K562 treated with DMSO at 1 percent for 12 hours (cell line): ENCODE data around the gene DDA1. TPM values are rescaled to one million over a fixed set of nuclear protein-coding genes. Genes with fewer than 3 reads are reported as not detected.

Experiments used
- total RNA-seq: library from RNA; unstranded; fragments of 300-600 nt; gene quantifications from 2 replicates; pipeline ENCODE4 v1.2.3, GENCODE V29; 2022; ENCODE audit not compliant: insufficient read depth

The DDA1 gene
- total RNA-seq = 56.6 and 89.3 TPM in 2 replicates

DNA sequence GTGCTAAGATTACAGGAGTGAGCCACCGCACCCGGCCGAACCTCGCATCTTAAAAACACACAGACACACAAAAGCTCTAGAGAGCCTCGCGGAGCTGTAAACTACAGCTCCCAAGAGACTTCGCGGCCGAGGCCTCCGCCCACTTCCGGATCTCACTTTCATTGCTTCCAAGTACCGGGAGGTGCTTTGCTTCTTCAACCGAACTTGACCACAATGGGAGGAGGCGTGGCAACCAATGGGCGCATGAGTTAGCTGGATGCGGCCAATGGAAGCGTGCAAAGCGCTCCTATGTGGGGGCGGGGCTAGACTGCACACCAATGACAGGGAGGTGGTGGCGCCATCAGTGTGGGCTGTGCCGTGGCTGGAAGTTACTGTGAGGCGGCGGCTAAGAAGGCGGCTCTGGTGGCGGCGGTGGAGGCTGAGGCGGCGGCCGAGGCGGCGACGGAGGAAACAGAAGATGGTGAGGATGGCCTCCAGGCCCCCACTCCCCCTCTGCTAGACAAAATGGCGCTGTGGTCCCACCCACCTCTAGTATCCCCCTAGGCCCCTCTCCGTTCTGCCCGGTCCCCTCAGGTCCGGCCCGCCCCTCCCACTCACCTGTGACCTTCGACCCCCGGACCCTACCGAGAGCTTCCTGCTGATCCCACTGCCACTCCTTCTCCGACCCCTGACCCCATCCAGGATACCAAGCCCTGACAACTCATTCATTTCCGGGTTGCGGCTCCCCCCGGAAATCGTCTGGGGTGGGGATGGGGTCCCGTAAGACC lies at the start of gene DDA1:
DDA1 (plus strand) TSS at position 366 of the 767 bp plus-strand sequence; CDS start at position 458, 92 bp downstream.

DNA sequence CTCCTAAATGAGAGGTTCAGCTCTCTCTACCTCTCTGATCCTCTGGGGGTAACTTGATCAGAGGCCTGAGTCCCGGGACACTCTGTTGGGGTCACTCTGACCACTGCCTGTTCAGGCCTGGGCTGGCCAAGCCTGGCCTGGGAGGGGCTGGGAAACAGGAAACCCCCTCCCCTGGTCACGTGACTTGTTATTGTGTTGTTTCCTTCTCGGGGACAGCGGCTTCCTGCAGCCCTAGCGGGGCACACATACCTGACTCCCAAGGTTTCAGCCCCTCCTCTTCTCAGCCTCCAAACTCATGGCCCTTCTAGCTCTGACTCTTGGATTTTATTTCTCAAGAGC lies 44.8 kb upstream of the DDA1 start, which contains the start of gene USHBP1:
USHBP1 (minus strand) TSS at position 105 of the 339 bp plus-strand sequence. CDS start 446 bp downstream, outside the sequence.

DNA sequence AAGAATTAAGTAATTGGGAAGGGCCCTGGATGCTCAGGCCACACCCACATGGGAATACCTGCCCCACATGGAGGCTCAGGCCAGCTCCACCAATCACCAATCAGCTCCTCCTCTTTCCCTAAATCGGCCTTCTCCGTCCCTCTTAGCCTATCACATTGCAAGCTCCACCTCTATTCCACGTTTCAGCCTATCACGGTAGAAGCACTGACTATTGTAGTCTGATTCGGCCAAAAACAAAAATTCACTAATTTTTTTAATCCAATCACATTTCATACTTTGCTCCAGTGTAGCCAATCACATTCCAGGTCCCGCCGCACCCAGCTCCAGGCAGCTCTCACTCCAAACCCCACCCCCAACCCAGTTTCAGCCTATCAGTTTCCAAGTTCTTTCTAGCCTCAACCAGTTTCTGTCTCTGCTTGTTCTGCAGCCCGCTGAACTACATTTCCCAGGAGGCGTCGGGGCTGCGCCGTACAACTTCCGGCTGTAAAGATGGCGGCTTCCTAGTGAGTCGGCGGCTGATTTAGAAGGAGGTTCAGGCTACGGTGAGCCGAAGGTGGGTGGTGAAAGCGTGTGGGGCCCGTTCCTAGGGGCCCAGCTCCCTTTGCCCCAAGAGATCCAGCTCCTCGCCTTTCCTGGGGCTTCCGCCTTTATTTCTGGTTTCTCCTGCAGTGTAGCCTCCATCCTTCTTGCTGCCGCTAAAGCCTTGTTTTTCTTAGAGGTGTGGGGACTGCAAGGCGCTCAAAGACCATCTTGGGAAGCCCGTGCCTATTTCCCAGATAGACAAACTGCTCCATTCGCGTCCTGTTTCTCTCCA lies 42.2 kb upstream of the DDA1 start, which contains the start of gene BABAM1:
BABAM1 (plus strand) TSS at position 469 of the 814 bp plus-strand sequence. CDS start 1,364 bp downstream, outside the sequence.

DNA sequence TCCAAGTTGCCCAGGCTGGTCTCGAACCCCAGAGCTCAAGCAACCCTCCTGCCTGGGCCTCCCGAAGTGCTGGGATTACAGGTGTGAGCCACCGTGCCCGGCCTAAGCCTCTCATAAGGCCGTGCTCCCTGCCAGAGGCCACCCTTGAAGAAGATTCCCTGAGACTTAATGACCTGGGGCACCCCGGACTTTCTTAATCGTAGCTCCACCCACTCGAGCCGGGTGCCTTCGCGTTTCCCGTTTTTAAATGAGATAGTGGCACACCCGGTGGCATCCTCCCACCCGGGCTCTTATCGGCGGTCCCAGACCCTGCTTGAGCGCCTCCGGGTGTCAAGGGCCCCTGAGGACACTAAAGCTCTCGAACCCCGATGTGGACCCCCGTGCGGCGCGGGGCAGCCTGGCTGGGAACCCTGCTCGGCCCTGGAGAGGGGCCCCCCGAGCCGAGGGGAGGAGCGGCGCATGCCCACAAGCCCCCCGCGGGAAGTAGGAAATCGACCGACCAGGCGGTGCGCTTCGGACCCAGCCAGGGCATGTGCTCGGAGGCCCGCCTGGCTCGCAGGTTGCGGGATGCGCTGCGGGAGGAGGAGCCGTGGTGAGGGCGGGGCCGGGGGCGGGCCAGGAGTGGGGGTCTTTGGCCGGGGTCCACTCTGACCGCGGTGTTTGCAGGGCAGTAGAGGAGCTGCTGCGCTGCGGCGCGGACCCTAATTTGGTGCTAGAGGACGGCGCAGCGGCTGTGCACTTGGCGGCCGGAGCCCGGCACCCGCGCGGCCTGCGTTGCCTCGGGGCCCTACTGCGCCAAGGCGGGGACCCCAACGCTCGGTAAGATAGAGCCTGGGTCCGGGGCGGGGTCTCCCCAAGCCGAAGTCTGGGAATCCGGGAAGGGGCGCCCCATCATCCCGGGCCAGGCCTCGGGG lies 27.7 kb upstream of the DDA1 start, which contains the start of gene ANKLE1:
ANKLE1 (plus strand) TSS at position 511 of the 914 bp plus-strand sequence; CDS start at position 531, 20 bp downstream.

DNA sequence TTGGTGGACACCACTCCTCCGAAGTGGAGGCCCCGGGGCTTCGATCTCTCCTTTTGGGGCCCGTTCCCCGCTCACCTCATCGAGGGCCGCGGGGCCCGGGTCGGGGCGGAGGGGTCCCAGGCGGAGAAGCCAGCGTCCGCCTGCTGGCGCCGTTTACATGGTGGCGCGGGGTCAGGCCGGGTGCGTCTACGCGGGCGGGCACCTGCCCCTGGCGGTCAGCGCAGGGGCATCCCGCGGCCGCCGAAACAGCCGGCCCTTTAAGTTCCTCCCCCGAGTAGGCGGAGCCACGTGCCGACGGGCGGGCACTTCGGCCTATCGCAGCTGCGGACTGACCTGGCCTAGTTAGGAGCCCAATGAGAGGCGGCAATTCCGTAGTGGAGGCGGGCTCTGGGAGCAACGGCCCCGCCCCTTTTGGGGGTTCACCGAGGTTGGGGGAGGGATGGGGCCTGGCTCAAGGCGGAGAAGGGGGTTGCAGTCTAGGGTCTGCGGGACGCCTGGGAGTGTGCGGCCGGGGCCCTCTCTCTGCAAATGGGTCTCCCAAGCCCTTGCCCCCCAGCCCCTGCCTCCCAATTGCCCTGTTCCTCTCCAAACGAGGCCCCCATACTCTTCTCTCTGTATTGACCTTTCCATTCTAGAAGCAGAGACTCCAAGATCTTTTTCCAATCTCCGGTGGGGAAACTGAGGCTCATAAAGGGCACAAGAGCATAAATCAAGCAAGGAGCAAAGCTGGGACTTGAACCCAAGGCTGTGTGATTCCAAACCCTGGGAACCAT lies 6.0 kb upstream of the DDA1 start, which contains the start of gene ABHD8:
ABHD8 (minus strand) TSS at position 259 of the 773 bp plus-strand sequence. CDS start 1,809 bp downstream, outside the sequence.

DNA sequence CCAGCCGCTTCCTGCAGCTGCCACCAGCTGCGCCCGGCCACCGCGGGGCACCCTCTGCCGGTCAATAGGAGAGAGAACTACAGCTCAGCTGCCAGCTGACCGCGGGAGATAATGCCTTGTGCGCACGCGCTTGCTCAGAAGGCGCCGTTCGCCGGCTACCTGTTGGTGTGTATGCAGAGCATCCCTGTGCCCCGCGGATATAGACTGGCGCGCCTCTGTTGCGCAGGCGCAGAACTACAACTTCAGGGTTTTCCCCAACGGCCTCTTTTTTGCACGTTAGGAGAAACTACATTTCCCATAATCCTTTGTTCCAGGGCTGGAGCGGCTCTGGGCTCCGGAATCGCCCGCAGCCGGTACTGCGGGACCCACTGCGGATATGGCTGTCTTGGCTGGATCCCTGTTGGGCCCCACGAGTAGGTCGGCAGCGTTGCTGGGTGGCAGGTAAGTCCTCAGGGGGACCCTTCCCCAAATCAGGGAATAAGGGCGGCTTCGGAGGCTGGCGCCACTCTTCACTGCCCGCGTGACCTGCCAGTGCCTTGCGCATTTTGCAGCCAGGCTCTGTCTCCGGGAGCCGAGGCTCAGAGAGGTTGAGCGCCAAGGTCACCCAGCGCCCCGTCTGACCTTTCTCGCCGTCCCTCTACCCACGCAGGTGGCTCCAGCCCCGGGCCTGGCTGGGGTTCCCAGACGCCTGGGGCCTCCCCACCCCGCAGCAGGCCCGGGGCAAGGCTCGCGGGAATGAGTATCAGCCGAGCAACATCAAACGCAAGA lies 3.7 kb upstream of the DDA1 start, which contains the start of gene MRPL34:
MRPL34 (plus strand) TSS at position 356 of the 768 bp plus-strand sequence; CDS start at position 377, 21 bp downstream.

DNA sequence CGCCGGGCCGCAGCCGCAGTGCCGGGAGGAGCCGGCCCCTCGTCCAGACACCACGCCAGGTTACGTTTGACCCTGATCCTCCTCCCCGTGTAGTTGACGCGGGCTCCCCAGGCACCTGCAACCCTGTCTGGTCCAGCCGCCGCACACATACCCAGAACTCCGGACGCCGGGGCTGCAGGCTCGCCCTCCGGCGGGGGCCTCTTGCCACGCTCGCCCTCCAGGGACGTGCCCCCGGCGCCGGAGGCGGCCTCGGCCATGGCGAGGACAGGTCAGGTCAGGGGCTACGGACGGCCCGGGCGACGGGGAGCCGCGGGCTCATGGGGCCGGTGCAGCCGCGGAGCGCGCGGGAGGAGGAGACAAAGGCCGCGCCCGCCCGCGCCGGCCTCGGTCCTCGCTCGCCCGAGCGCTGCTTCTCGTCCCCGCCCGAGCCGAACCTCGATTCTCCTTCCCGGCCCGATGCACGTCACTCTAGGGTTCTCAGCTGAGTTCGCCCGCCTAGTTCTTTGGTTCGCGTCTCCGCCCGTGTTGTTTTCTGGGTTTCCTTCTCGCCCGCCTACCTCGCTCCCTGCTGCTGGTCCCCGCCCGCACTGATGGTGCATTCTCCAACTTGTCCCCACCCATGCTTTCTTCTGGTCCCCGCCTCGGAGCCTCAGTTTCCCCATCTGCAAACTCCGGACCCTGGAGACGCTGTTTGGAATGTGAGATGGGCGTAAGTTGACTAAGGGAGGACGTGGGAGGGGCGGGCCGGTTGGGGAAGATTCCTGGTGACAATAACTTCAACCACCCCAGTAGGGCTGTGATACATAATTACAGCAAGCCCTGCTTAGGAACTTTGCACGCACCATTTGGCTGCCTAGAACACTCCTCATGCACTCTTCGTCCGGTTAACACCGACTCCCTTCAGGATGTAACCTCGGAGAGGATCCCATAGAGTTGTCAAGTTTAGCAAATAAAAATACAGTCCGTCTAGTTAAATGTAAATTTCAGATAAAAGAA lies 25.3 kb downstream of the DDA1 start, which contains the start of gene ANO8:
ANO8 (minus strand) TSS at position 442 of the 996 bp plus-strand sequence; CDS start at position 257, 185 bp downstream.

DNA sequence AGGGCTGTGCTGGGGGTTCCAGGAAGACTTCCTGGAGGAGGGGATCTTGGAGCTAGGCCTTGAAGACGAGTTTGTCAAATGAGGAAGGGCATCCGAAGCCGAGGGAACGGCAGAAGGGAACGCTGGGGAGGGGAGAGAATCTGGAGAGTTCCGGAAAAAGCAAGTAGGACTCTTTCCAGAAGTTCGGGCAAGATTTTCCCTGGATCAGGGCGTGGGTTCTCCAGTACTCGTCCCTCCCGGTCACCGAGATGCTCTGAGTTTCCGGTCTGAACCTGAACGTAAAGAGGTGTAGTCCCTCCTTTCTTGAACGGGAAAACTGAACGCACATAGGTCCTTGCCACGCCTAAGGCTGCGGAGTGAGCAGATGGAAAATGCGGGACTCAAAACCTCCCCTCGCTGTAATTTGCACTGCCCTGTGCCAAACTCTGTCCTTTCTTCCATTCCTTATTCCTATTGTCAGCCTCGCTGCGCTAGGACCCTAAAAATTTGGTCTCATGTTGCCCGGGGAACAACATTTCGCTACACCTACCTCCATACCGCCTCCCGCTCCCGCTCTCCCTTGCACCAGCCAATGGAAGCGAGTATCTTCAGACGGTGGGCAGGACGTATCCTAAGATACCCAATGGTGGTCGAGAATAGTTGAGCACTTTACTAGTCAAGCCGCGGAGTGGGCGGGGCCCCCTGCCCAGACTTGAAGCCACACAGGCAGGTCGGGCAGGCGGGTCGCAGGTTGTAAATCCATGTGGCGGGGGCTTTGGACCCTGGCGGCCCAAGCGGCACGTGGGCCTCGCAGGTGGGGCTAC lies 27.7 kb downstream of the DDA1 start, which contains the start of gene GTPBP3:
GTPBP3 (plus strand) TSS at position 682 of the 803 bp plus-strand sequence; CDS start at position 741, 59 bp downstream.

Other genes starting within 250 kb of the DDA1 start
- gene HAUS8, start 234.1 kb upstream of the DDA1 start, total RNA-seq = 28.7 and 32.6 TPM in 2 replicates
- 46.4 and 108 TPM in 2 replicates for gene MYO9B, start 233.8 kb upstream of the DDA1 start, total RNA-seq
- 31.0 and 50.9 TPM in 2 replicates for gene USE1, start 94.2 kb upstream of the DDA1 start, total RNA-seq
- gene OCEL1, start 83.3 kb upstream of the DDA1 start, total RNA-seq = 68.1 and 78.7 TPM in 2 replicates
- gene NR2F6, start 63.6 kb upstream of the DDA1 start, total RNA-seq = 145 and 152 TPM in 2 replicates
- gene USHBP1, start 44.8 kb upstream of the DDA1 start, total RNA-seq = not detected in 2 replicates
- gene BABAM1, start 42.1 kb upstream of the DDA1 start, total RNA-seq = 88.6 and 94.2 TPM in 2 replicates
- gene ANKLE1, start 27.7 kb upstream of the DDA1 start, total RNA-seq = 2.3 and 2.5 TPM in 2 replicates
- 39.8 and 40.0 TPM in 2 replicates for gene ABHD8, start 6.1 kb upstream of the DDA1 start, total RNA-seq
- 110 and 139 TPM in 2 replicates for gene MRPL34, start 3.7 kb upstream of the DDA1 start, total RNA-seq
- 3.8 and 12.9 TPM in 2 replicates for gene ANO8, start 25.3 kb downstream of the DDA1 start, total RNA-seq
- 53.7 and 59.6 TPM in 2 replicates for gene GTPBP3, start 28.0 kb downstream of the DDA1 start, total RNA-seq
- not detected in 2 replicates for gene PLVAP, start 67.8 kb downstream of the DDA1 start, total RNA-seq
- gene CCDC194, start 84.6 kb downstream of the DDA1 start, total RNA-seq = 1.5 TPM in 1 of 2 replicates, not detected in the other
- gene BST2, start 96.1 kb downstream of the DDA1 start, total RNA-seq = 417 and 506 TPM in 2 replicates
- 63.2 and 98.8 TPM in 2 replicates for gene MVB12A, start 110.5 kb downstream of the DDA1 start, total RNA-seq
- gene TMEM221, start 139.1 kb downstream of the DDA1 start, total RNA-seq = 0.79 TPM in 1 of 2 replicates, not detected in the other
- not detected in 2 replicates for gene NXNL1, start 151.4 kb downstream of the DDA1 start, total RNA-seq
- 2.8 and 4.5 TPM in 2 replicates for gene SLC27A1, start 161.0 kb downstream of the DDA1 start, total RNA-seq
- 159 and 210 TPM in 2 replicates for gene PGLS, start 202.1 kb downstream of the DDA1 start, total RNA-seq
- gene COLGALT1, start 246.1 kb downstream of the DDA1 start, total RNA-seq = 49.3 and 89.2 TPM in 2 replicates